HG03439 (cell line): ENCODE results near the gene BRF1.
"Not testable (repeated sequence)": the region's sequence is repeated elsewhere in the genome, so short reads cannot be mapped to it uniquely, and the experiment has no call there.

ENCODE experiments used
- ATAC-seq: cut with Tn5 transposase; IDR thresholded peaks from one replicate; pipeline ENCODE4 v1.9.1; 2021; ENCODE audit warnings: mild to moderate bottlenecking, moderate library complexity; ENCODE audit not compliant: unreplicated experiment

The BRF1 gene

DNA sequence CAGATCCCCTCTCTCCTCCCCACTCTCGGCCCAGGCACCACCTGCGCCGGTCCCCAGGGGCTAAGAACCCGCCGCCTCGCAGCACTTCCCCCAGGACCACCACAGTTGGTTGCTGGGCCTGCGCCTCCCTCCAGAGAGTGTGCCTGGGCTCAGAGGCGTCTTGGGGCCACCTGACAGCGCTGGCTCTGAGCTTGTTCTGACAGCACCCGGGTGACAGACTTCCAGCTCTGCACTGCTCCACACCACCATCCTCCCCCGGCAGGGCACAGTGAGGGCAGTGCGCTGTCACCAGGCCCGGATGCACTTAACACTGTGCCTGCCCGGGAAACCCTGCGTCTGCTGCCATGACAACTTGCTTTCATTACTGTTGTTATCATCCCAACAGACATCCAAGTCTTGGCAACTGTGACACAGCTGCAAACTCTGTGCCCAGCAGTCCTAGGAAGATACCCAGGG, 6.6 kb downstream of the BRF1 start:
- no peak for ATAC-seq

- no peak for ATAC-seq
Measured at GRCh38 chr14:105292826-105293711, 7.7 kb downstream of the BRF1 start.

GRCh38 chr14:105290621-105291346, 10.0 kb downstream of the BRF1 start:
- no peak for ATAC-seq

DNA sequence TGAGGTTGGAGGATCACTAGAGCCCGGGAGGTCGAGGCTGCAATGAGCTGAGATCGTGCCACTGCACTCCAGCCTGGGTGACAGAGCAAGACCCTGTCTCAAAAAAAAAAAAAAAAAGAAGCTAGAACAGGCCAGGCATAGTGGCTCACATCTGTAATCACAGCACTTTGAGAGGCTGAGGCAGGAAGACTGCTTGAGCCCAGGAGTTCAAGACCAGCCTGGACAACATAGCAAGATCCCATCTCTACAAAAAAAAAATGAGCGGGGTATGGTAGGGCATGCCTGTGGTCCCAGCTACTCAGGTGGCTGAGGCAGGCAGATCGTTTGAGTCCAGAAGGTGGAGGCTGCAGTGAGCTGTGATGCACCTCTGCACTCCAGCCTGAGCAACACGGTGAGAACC, 11.9 kb downstream of the BRF1 start:
- not testable (repeated sequence) for ATAC-seq

DNA sequence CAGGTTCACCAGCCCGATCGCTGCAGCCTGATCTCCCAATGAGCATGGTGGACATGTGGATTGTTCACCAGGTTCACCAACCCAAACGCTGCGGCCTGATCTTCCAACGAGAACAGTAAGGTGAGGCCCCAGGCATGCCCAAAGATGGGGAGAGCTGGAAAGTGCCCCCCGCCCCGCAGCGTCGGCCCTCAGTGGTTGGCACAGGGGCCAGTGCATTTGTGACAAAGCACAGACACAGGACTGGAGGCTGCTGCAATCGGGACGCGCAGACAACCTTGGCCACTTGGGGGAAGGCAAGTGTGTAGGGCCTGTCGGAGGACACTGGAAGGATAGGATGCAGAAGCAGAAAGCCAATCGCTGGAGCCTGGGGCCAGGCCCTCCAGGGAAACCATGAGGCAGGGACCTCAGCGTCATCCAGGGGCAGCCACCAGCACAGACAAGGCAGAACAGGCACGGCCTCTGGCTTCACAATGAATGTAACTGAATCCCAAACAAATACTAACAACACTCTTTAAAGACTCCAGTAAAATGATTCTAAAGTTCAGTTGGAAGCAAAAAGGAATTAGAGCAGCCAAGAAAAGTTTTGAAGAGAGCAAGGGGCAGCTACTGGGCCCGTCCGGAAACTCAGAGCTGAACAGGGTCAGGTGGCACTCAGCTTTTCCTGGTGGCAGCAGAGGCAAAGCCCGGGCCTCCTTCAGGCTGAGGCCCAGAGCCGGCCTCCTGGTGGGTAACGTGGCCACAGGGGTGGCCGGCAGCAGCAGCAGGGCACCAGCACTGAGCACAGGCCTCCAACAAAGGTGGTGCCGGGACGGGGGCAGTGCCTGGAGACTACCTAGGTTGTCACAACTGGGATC, 13.3 kb downstream of the BRF1 start:
- ATAC-seq, result no peak

DNA sequence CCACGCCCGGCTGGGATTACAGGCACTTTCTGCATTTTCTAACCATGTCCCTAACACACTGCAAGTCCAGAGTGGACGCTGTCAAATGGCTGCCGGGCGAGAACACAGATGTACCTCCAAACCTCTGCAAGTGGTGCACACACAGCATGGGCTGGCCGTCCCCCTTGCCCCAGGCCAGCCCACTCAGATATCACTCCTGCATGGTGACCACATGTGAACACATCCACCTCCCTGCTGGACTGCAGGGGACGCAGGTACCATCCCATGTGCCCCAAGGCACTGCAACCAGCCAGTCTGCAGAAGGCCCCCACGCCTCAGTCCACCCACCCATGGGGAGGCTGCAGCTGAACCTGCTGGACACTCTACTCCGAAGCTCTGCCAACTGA, 14.0 kb downstream of the BRF1 start:
- ATAC-seq, result no peak

DNA sequence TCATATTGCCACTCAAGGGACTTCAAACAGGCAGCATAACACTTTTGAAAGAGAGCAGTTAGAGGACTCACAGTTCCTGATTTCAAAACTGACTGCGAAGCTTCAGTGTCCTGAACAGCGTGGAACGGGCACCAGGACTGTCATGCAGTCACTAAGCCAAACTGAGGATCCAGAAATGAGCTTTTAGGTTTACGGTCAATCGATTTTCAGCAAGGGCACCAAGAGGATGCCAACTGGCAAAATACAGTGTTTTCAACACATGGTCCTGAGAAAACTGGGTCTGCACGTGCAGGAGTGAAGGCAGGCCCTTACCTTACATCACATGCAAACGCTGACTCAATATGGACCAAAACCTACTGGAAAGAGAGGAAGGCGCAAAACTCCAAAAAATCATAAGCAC, 15.6 kb downstream of the BRF1 start:
- no peak for ATAC-seq

- ATAC-seq, result no peak
Measured at GRCh38 chr14:105283899-105284298, 16.9 kb downstream of the BRF1 start.

DNA sequence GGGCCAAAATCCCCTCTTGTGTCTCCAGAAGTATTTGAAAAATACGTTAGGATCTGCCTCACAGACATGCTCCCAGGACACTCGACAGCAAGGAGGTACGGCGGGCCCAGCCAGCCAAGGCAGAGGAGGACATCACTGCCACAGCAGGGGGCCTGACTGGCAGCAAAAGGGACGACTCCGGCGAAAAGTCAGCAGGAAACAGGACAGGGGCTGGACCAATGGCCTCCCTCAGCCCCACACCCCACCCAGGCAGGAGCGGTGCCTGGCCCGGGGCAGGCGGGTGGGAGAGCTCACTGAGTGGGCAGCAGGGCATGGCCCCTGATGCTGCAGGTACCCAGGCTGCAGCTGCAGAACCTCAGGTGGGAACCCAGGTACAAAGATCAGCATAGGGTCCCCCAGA, 17.8 kb downstream of the BRF1 start:
- no peak for ATAC-seq

GRCh38 chr14:105282098-105282725, 18.6 kb downstream of the BRF1 start:
- ATAC-seq, result no peak

GRCh38 chr14:105281371-105282097, 19.3 kb downstream of the BRF1 start:
- ATAC-seq, result no peak

- ATAC-seq, result no peak
Measured at GRCh38 chr14:105280525-105280924, 20.3 kb downstream of the BRF1 start.

DNA sequence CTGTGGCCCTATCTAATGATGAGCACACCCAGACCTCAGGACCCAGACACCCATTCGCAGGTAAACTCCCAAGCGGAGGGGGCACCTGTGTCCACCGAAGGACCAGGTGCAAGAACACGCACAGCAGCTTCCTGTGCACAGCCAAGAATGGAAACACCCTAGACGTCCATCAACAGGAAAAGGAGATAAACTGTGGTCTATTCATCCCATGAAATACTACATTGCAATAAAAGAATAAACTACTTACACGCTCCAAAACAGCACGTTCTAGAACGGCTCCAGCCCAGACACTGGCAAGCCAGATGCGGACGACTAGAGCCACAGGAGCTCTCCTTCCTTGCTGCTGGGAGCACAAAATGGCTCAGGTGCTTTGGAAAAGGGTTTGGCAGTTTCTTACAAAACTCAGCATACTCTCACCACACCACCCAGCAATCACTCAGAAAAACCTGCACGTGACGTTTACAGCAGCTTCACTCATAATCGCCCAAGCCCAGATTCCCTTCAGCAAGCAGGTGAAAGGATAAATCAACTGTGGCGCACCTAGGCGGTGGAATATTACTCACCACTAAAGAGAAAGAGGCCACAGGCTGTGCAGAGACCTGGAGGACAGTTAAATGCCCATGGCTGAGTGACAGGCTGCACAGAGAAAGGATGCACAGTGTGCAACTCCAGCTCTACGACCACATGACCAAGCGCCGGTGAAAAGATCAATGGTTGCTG, 21.0 kb downstream of the BRF1 start:
- ATAC-seq, result no peak

DNA sequence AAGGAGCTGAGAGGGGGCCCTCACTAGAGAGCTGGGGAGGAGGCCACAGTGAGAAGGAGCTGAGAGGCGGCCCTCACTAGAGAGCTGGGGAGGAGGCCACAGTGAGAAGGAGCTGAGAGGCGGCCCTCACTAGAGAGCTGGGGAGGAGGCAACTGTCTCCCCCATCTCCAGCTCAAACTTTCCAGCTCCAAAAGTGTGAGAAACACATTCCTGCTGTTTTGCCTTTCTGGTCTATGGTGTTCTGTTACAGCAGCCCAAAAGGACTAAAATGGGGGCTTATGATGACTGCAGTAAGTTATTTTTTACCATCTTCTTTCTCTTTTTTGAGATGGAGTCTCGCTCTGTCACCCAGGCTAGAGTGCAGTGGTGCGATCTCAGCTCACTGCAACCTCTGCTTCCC, 23.4 kb downstream of the BRF1 start:
- not testable (repeated sequence) for ATAC-seq

GRCh38 chr14:105275267-105275946, 25.4 kb downstream of the BRF1 start:
- no peak for ATAC-seq

DNA sequence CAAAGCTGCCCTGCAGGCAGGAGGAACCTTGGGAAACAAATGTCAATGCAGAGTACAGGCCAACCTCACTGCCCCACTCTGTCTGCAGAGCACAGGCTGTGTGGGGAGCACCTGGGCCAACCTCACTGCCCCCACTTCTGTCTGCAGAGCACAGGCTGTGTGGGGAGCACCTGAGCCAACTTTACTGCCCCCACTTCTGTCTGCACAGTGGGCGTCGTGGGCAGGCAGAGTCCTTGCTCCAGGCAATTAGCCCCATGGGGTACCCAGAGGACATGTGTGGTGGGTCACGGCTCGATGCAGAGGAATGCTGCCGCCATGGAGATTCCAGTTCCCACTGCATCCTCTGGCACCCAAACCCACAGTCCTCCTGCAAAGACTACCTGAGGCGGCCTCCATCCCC, 26.2 kb downstream of the BRF1 start:
- ATAC-seq, result no peak

DNA sequence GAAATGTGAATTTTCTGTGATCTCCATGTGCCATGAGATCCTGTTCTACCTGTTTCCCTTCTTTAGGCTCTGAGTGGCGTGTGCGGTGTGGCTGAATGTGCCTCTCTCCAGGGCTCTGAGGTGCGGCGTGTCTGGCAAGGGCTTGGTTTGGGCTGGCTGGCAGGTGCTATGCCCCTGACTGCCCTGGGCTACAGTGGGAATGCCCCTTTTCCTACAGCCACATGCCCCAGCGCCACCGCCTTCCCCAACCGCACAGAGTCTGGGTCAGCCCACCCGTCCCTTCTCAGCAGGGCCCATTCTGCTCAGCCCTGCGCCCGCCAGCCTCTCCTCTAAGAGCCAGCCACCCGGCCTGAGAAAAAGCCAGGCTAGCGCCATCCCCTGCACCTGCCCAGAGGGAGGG, 27.7 kb downstream of the BRF1 start:
- ATAC-seq, result no peak

GRCh38 chr14:105272623-105273022, 28.2 kb downstream of the BRF1 start:
- ATAC-seq, result no peak
